ENCODE measurements around the gene FMNL2. TPM values are rescaled to one million over a fixed set of nuclear protein-coding genes. Genes with fewer than 3 reads are reported as not detected.

The FMNL2 gene
- total and polyA plus RNA-seq, 2 experiments from 2014 or later: 4.4 to 18.6 TPM

DNA sequence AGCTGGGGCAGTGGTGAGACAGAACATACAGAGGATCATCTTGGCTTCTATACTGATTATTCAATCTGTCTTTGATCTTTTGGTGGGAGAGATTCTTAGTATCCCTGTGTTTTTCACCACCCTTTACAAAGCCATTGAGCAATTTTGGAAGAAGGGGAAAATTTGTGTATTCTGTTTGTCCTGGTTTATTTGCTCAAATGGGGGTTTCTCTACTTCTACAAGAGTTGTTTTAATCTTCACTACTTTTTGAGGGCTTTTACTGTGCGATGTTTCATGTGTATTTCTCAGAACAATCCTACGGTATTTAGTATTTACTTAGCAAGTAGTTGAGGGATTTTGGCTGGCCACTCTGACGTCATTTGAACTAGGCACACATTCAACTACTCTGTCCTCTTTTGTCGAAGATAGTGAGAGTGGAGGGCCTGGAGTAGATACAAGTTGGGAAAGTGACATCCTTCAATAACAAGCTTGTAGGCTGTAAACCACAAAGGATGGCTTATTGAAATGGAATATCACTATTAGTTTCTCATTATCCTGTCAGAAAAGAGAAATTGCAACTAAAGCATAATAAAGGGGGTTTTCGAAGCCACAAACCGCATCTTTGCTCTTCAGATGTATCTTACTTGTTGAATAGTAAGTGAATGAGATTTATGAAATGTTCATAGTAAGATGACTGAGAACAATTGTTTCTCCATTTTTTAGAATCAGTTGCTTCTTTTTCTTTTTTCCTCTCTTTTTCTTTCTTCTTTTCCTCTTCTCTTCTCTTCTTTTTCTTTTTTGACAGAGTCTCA lies 24.8 kb downstream of the FMNL2 start:
- peaks cover 18% of the 10 kb centered on the region for H3F3A ChIP-seq (ENCODE audit: insufficient read depth)
- H2AFZ ChIP-seq: no peak overlapping the region
- no peak for DNase-seq
- no peak for TF ChIP-seq EZH2phosphoT487 (IDR thresholded peaks at IDR 0.05; ENCODE audit: insufficient read depth, low read depth)
- no peak for TF ChIP-seq EZH2 (IDR thresholded peaks at IDR 0.05; ENCODE audit: insufficient read depth, poor library complexity, severe bottlenecking)
- H3K27me3 ChIP-seq (replicated peaks; ENCODE audit: insufficient read depth): no peaks in the 10 kb centered on the region
- H3K9me3 ChIP-seq (ENCODE audit: low read depth): no peaks in the 10 kb centered on the region
- no peaks in the 10 kb centered on the region; the same call in 1 of the 2 replicates for H4K20me1 ChIP-seq (ENCODE audit: insufficient read depth)
- 97 to 99% methylated on average over 6 of the region's 6 CpGs for WGBS, 2 experiments (ENCODE audit: low coverage in 1 of 2, low lambda C conversion rate in 2 of 2, missing lambda C conversion rate in 2 of 2)
- no peak overlapping the region for H3K9ac ChIP-seq
- in situ Hi-C loops (cut with MboI): no loop called here
- no peak overlapping the region for H3K4me3 ChIP-seq
- no peak overlapping the region for H3K4me2 ChIP-seq (ENCODE audit: unreplicated experiment)
- peaks cover 11% of the 10 kb centered on the region for H3K4me1 ChIP-seq (ENCODE audit: insufficient read depth)
- no peaks in the 10 kb centered on the region for H3K9me2 ChIP-seq (ENCODE audit: insufficient read depth)
- H3K79me2 ChIP-seq (ENCODE audit: insufficient read depth): peaks cover 82% of the 10 kb centered on the region
- H3K36me3 ChIP-seq (ENCODE audit: low read depth): no peaks in the 10 kb centered on the region
- no peak overlapping the region for H3K27ac ChIP-seq

DNA sequence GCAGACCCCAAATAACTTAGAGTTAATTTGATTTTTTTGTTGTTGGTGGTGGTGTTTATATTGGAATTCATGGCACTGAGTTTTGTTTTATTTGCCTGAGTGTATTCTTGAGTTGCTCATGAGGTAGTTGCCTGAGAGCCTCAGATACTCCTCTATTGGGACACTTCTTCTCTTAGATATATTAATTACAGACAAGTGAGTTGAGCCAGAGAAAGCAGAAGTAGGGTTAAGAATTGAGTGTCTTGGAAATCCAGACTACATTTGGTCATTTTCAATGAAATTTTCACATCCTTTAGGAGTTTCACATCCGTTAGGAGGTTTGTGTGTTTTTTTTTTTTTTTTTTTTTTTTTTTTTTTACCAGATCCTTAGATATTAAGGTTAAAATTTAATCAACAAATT lies 29.0 kb downstream of the FMNL2 start:
- H3K9me2 ChIP-seq (ENCODE audit: insufficient read depth): no peaks in the 10 kb centered on the region
- H3K27ac ChIP-seq: no peak overlapping the region
- TF ChIP-seq EZH2 (IDR thresholded peaks at IDR 0.05; ENCODE audit: insufficient read depth, poor library complexity, severe bottlenecking): no peak
- no peak for TF ChIP-seq EZH2phosphoT487 (IDR thresholded peaks at IDR 0.05; ENCODE audit: insufficient read depth, low read depth)
- WGBS, 2 experiments (ENCODE audit: low coverage in 1 of 2, low lambda C conversion rate in 2 of 2, missing lambda C conversion rate in 2 of 2): 98 to 100% methylated on average over 1 of the region's 1 CpG
- no peak for DNase-seq
- no peaks in the 10 kb centered on the region for H3K27me3 ChIP-seq (replicated peaks; ENCODE audit: insufficient read depth)
- no peak overlapping the region for H3K9ac ChIP-seq
- peaks cover 96% of the 10 kb centered on the region for H3K79me2 ChIP-seq (ENCODE audit: insufficient read depth)
- peaks cover 5% of the 10 kb centered on the region for H3K4me1 ChIP-seq (ENCODE audit: insufficient read depth)
- no peak overlapping the region for H3K4me2 ChIP-seq (ENCODE audit: unreplicated experiment)
- no peaks in the 10 kb centered on the region for H3K36me3 ChIP-seq (ENCODE audit: low read depth)
- no peak overlapping the region for H2AFZ ChIP-seq
- no peaks in the 10 kb centered on the region for H3K9me3 ChIP-seq (ENCODE audit: low read depth)
- no peaks in the 10 kb centered on the region; the same call in 1 of the 2 replicates for H4K20me1 ChIP-seq (ENCODE audit: insufficient read depth)
- in situ Hi-C loops (cut with MboI): no loop called here
- no peak overlapping the region for H3K4me3 ChIP-seq
- H3F3A ChIP-seq (ENCODE audit: insufficient read depth): peaks cover 6% of the 10 kb centered on the region; the same call in 1 of the 2 replicates

DNA sequence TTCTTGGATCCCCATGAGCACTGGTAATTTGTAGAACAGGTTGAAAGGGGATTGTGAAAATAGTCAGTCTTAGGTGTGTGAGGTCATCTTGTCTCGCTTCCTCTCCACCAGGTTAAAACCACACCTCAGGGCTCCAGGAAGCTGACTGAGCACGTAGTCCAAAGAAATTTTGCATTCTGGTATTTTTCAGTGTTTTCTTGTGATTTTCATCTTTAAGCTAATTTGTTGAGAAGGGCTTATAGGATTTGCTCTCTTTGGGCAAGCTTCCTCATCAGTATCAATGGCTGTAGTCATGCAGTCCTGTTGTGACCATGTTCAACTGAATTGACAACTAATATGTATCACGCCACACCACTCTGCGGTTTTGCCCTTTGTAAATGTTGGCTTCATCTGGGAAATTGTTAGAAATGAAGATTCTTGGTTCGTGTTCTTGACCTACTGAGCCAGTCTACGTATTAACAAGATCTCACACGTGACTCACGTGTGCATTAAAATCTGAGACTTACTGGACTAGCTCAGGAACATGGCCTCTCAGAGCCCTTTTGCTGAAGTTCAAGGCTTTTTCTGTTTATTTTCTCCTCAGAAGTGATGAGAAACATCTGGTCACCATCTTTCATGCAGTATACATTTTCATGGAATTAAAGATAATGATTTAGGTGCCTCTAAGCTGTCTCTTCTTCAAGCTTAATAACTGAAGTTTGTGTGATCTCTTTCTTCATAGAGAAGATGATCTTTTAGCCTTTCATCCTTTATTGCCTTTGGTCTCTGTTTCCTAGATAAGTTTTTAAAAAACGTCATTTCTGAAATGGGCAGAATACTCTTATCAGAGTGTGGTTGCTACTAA lies 32.8 kb downstream of the FMNL2 start:
- DNase-seq: no peak
- no peaks in the 10 kb centered on the region; the same call in 1 of the 2 replicates for H4K20me1 ChIP-seq (ENCODE audit: insufficient read depth)
- 96% methylated on average over 9 of the region's 9 CpGs for WGBS, 2 experiments (ENCODE audit: low coverage in 1 of 2, low lambda C conversion rate in 2 of 2, missing lambda C conversion rate in 2 of 2)

DNA sequence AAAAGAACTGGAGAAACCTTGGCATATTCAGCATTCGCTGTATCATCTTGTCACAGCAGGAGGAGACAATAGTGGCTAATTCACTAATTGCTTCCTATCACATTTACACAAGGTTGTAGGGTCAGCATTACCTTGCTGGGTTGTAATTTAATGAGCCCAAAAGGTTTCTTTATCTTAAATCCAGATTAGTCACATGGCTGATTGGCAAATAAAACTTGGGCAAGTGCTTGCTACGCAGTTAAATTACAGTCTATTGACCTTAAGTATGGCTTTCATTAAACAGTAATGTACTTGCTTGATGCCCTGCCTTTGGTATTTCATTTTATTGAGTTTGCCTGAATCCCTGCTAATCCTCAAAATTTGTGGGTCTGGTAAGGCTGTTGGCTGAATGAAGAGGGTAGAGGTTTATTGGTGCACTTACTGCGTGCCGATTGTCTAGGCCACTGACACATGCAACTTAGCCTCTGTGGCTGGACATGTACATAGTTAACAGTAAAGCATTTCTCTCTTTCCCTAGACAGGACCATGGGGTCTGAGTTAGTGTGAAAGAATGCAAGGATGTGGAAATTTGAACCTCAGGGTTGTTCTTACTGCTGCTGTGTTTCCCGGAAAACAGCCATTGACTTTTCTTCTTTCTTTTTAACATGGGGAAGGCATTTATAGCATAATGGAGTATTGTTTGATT lies 34.3 kb downstream of the FMNL2 start:
- Histone ChIP-seq H3K36me3 (ENCODE audit: low read depth) (no peaks in the 10 kb centered on the region), H3F3A (ENCODE audit: insufficient read depth) (peaks cover 16% of the 10 kb centered on the region; the same call in 1 of the 2 replicates), H3K9me2 (ENCODE audit: insufficient read depth) (no peaks in the 10 kb centered on the region), H3K4me1 (ENCODE audit: insufficient read depth) (peaks cover 22% of the 10 kb centered on the region), H3K27me3 (replicated peaks; ENCODE audit: insufficient read depth) (no peaks in the 10 kb centered on the region), H3K27ac (peak overlapping the region; percentile 72), H2AFZ (no peak overlapping the region), H4K20me1 (ENCODE audit: insufficient read depth) (no peaks in the 10 kb centered on the region; the same call in 1 of the 2 replicates), H3K9ac (no peak overlapping the region), H3K9me3 (ENCODE audit: low read depth) (no peaks in the 10 kb centered on the region), H3K4me2 (ENCODE audit: unreplicated experiment) (peak overlapping the region; percentile 41), H3K79me2 (ENCODE audit: insufficient read depth) (peaks cover 87% of the 10 kb centered on the region), H3K4me3 (peak overlapping the region; percentile 42; the same call in 1 of the 2 replicates)
- TF ChIP-seq EZH2phosphoT487 (IDR thresholded peaks at IDR 0.05; ENCODE audit: insufficient read depth, low read depth) (no peak), EZH2 (IDR thresholded peaks at IDR 0.05; ENCODE audit: insufficient read depth, poor library complexity, severe bottlenecking) (no peak)
- in situ Hi-C loops (cut with MboI): no loop called here
- 56 to 58% methylated on average over 5 of the region's 5 CpGs for WGBS, 2 experiments (ENCODE audit: low coverage in 1 of 2, low lambda C conversion rate in 2 of 2, missing lambda C conversion rate in 2 of 2)
- DNase-seq: peak; percentile 87

More for the DNA sequence above, 32.8 kb downstream of the FMNL2 start:
- no peak overlapping the region for H2AFZ ChIP-seq
- TF ChIP-seq EZH2 (IDR thresholded peaks at IDR 0.05; ENCODE audit: insufficient read depth, poor library complexity, severe bottlenecking) (no peak), EZH2phosphoT487 (IDR thresholded peaks at IDR 0.05; ENCODE audit: insufficient read depth, low read depth) (no peak)
- no peaks in the 10 kb centered on the region for H3K9me2 ChIP-seq (ENCODE audit: insufficient read depth)
- H3K4me3 ChIP-seq: no peak overlapping the region
- H3K4me2 ChIP-seq (ENCODE audit: unreplicated experiment): no peak overlapping the region
- peaks cover 87% of the 10 kb centered on the region for H3K79me2 ChIP-seq (ENCODE audit: insufficient read depth)
- no peaks in the 10 kb centered on the region for H3K36me3 ChIP-seq (ENCODE audit: low read depth)
- peaks cover 16% of the 10 kb centered on the region; the same call in 1 of the 2 replicates for H3F3A ChIP-seq (ENCODE audit: insufficient read depth)
- H3K27ac ChIP-seq: no peak overlapping the region
- H3K27me3 ChIP-seq (replicated peaks; ENCODE audit: insufficient read depth): no peaks in the 10 kb centered on the region
- no peak overlapping the region for H3K9ac ChIP-seq
- H3K9me3 ChIP-seq (ENCODE audit: low read depth): no peaks in the 10 kb centered on the region
- in situ Hi-C loops (cut with MboI): no loop called here
- peaks cover 22% of the 10 kb centered on the region for H3K4me1 ChIP-seq (ENCODE audit: insufficient read depth)
